Breast epithelium (tissue), 3 donors: ENCODE measurements around the gene PCSK1.

Experiments
- POLR2A ChIP-seq: fragments of 450-650 bp; IDR thresholded peaks from one replicate; pipeline ENCODE4 v1.6.1; 2016; ENCODE audit warnings: antibody characterized with exemption, mild to moderate bottlenecking, moderate library complexity
- POLR2AphosphoS5 ChIP-seq, 3 donors: sonication (generic); formaldehyde crosslinking; IDR thresholded peaks; one replicate each; pipeline ENCODE4 v1.6.1; 2017; ENCODE audit warnings: antibody characterized with exemption in 3 of 3
- TF ChIP-seq, protein P1 (sequence below), 3 donors: fragments of 450-650 bp; IDR thresholded peaks; one replicate each; pipeline ENCODE4 v1.5.1; 2016 to 2017; ENCODE audit warnings: antibody characterized with exemption in 3 of 3, mild to moderate bottlenecking in 3 of 3, moderate library complexity in 3 of 3

DNA sequence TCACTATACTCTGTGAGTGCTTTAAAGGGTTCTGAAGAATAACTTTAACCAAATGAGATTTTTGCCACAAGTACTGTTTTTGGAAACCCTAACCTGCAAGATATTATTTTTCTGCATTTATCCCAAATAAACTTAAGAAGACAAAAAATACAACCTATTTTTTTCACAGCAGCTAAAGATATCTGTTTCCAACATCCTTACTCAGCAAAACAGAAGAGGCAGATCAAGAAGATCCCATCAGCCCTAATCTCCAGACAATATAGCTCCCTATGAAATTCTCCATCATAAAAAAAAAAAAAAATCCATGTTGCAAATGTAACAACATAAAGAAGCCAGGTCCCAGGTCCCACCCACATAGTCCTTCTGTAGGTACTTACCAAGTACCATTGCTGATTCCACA, 7.6 kb downstream of the PCSK1 start:
- TF ChIP-seq POLR2A: no peak
- TF ChIP-seq, protein P1, sequence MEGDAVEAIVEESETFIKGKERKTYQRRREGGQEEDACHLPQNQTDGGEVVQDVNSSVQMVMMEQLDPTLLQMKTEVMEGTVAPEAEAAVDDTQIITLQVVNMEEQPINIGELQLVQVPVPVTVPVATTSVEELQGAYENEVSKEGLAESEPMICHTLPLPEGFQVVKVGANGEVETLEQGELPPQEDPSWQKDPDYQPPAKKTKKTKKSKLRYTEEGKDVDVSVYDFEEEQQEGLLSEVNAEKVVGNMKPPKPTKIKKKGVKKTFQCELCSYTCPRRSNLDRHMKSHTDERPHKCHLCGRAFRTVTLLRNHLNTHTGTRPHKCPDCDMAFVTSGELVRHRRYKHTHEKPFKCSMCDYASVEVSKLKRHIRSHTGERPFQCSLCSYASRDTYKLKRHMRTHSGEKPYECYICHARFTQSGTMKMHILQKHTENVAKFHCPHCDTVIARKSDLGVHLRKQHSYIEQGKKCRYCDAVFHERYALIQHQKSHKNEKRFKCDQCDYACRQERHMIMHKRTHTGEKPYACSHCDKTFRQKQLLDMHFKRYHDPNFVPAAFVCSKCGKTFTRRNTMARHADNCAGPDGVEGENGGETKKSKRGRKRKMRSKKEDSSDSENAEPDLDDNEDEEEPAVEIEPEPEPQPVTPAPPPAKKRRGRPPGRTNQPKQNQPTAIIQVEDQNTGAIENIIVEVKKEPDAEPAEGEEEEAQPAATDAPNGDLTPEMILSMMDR (IDR thresholded peaks at IDR 0.05): no peak
- TF ChIP-seq POLR2AphosphoS5 (IDR thresholded peaks at IDR 0.05): no peak
